Measurements from ENCODE around the gene TMEM107.

TMEM107 gene

DNA sequence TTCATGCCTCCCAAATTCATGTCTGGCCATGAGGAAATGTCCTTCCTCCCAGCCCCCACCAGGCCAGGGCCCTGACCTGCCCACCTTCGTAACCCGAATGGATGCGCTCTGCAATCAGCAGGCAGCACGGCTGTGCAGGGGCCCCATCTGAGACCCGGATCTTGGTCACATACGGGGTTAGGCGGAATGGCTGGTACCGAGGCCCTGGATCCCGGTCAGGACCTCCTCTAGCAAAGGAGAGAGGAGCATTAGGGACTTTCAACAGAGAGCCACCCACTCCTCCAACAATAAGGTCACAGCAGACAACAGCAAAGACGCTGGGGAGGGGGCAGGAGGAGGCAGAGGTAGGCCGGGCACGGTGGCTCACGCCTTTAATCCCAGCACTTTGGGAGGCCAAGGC lies 27.6 kb downstream of the TMEM107 start:
- no peak for DNase-seq

DNA sequence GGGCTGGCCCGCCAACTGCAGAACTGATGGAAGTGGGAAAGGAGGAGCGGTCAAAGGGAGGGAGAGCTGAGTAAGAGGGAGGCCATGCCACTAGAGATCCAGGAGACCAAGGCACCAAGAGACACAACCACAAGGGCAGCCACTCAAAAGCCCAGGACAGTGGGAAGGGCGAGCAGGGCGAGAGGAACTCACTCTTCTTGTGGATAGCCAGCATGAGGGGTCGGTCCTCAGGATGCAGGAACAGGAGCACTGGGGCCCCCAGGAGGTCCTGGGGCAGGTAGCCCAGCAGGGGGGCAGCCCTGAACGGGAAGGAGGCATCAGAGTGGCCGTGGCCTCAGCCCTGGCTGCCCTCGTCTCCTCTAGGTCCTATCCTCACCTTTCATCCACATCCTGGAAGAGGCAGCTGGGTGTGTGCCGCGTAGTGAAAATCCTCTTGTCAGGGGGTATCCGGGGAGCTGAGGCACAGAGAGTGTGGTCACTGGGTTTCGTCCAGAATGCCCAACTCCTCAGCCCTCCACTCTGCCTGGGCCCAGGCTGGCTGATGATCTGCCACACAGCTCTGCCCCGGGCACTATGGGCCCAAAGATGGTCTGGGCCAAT lies 28.3 kb downstream of the TMEM107 start:
- DNase-seq, result no peak

DNA sequence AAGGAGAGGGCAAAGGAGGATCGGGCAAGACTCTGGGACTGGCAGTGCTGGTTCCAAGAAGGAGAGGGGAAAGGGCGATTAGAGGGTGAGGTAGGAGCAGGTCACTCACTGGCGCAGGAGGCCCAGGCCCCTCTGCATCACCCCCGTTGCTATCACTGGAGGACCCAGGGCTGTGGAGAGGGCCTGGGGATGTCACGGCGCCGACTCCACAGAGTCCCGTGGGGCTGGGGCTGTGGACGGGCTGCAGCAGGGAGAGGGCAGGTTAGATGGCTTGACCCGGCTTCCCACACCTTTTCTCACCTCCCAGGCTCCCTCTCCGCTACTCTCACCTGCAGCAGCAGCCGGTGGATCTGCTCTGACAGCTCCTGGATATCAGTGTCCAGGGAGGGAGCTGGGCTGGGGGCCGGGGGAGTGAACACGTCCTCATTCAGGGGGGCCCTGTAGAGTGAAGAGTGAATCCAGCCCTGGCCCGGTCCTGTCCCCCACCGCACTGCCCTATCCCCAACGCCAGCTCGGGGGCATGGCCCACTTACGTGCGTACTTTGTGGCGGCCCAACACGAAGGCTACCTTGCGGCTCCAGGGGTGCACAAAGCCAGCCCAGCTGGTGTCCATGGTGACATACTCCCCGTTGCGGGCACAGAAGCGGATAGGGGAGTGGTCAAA lies 28.9 kb downstream of the TMEM107 start:
- DNase-seq, result no peak

DNA sequence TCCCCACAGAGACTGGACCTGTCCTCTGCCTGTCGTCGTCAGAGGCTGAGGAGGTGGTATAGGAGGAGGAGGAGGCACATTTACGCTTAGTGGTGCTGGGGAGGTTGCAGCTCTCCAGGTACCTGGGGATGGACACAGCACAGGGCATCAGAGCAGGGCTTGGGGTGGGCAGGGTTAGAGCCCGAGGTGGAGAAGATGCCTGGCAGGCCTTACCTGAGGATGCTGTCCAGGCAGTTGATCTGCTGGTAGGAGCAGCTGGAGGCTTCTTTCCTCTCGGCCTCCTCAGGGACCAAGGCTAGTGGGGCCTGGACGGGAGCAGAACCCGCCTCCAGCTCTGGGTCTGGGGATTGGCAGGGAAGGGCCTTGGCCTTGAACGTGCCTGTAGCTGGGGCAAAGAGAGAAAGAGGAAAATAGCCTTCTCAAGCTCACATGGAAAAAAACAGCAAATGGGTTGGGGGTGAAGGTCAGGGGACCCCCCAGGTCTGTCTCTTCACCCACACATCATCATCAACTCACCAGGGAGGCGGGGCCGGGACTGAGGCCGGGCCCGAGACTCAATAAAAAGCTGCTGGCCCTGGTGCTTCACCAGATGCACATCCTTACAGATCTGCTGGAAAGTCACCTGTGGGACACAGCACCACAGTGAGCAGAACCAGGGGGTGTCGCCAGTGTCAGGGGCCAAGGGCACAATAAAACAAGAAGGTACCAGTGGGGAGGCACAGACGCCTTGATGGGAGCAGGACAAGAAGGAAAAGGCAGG lies 29.6 kb downstream of the TMEM107 start:
- no peak for DNase-seq

DNA sequence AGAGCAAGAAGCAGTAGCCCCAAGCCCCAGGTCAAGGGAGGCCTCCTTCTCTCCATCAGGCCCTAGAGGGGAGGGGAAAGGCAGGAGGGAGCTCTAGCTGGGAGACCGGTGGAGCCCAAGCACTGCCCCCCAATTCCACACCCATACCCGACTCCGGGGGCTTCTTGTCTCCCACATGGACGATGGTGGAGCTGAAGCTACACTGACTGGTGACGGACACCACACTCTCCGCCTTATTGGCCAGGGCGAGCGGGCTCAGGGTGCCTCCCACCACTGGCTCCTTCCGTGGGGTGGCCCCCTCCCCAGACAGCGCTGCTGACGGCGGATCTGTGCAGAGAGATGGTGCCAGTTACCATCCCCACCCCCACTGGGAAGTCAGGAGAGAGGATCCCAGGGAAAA lies 30.4 kb downstream of the TMEM107 start:
- DNase-seq, result no peak

DNA sequence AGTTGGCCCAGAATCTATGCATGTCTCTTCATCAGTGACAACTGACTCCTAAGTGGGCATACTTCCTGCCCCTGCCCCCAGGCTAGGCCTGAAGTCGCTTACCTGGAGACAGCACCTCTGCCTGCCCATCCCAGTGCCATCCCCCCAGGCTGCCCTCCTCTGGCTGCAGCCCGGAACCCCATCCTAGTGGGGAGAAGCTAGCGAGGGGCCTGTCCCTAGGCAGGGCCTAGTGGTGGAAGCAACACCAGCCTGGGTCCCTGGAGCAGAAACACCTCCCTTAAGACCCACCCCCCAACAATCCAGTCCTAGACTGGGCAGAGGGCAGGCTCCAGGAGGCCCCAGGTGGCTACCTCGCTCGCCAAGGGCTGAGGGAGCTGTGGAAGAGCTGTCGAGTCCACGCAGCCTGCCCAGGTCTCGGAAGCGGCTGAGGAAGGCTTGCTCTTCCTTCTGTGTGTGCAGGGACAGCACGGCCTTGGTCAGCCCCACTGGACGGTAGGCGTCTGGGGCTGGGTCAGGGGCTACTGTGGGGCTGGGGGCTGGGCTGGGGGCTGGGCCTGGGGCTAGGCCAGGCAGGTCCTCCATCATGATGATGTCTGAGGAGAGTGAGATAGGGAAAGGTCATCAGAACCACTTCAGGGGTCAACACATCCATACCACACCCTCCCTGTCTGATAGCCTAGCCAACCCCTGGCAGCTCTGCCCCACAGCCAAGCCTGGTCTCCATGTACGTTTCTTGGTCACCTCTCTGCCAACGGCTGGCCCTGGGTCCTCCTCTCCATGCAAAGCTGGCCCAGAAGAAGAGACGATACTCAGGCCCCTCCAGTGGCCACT lies 31.6 kb downstream of the TMEM107 start:
- no peak for DNase-seq

DNA sequence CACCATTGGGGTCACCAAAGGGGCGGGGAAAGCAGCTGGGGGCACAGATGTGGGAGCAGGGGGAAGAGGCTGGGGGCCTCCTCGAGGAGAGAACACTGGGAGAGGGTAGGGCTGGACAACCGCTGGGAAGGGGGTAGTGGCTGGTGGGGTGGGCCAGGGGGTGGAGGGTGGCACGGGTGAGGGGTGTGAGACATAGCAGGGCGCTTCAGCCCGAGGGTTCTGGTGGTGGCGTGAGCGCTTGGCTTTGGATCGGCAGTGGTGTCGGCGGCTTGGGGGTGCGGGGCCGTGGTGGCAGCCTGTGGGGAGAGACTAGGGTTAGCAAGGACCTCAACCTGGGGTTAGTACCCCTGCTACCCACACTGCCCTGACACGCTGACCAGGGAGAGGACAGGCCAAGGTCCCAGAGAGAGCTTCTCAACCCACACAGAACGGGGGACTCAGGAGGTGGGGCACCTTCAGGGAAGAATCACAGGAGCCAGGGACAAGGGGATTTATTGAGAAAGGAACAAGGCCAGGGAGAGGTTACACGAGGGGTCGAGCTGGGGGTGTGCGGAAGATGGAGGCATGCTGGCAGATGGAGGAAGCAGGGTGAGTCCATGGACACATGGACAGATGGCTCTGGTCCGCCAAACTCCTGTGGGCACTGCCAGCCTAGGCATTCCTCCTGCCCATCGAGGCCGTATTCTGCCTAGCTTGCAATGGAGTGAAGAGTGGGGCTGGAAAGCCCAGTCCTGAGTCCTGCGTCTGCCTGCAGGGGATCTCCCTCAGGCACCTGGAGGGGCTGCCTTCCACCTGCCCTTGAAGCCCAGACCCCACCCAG lies 32.4 kb downstream of the TMEM107 start:
- no peak for DNase-seq

DNA sequence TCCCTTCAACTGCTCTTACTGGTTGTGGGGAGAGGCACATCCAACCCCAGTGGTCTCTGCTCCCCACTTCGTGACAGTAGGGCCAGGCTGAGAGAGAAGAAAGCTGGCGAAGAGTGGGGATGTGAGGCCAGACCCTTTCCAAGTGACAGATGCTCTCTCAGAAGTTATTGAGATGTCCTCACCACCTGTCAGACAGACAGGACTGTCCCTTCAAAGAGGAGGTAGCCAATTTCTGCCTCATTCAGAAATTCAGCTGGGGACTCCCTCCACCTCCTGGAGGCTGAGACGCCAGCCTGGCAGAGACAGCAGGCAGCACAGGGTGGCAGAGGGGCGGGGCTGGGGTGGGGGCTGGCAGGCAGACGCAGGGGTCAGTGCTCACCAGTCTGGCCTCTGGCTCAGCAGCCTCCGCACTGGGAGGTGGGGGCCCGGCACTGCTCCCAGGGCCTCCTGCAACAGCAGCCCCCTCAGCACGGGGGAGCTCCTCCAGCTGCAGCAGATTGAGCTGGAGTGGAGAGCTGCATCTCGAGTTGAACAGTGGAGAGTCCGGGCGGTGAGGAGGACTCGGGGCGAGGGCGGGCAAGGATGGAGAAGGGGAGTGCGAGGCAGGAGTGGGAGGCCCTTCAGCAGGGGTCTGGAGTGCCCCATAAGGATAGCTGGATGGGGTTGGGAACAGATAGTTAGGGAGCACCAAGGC lies 33.1 kb downstream of the TMEM107 start:
- no peak for DNase-seq

DNA sequence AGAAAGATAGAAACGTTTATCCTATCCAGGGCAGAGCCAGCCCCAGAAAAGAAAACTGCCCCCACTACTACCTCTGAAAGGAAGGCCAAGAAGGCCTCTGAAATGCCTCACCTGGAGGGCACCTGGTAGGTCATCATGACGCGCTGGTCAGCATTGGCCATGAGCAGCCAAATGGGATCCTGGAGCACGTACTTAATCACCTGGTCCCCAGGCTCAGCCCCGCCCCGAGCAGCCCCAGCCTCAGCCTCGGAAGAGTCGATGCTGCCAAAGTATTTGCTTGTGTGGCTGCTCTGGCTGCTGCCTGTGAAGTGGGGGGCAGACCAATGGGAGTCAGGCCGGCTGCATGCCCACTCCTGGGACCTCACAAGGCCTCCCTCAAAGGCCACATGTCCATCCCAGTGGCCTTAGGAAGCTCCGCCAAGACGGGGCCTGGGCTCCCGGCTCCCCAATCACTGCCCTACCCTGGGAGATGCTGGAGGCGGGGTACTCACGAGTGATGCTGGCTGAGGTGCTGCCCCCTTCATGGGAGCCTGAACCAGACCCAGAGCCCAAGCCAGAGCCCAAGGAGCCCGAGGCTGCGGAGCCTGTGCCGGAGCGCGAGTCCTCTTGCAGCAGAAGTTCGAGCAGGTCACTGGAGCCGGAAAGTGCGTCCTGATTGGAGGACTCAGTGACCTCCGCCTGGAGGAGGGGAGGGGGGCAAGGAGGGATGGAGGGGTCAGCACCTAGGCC lies 33.9 kb downstream of the TMEM107 start:
- DNase-seq, result no peak

DNA sequence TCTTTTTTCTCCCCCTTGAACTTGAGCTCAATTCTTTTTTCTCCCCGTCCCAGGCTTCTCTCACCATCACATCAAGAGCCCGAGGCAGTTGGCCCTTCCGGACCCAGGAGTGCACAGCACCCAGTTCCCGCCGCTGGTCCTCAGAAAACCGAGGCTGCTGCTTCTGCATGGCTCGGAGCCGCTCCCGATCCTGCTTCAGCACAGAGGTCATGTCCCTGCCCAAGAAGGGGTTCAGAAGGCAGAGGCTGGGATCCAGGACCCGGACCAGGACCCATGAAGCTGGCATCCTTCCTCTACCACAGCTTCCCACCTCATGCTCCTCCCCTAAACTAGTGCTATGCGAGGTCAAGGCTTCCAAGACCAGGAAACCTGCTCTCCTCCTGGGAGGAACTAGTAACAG lies 34.4 kb downstream of the TMEM107 start:
- DNase-seq, result no peak

DNA sequence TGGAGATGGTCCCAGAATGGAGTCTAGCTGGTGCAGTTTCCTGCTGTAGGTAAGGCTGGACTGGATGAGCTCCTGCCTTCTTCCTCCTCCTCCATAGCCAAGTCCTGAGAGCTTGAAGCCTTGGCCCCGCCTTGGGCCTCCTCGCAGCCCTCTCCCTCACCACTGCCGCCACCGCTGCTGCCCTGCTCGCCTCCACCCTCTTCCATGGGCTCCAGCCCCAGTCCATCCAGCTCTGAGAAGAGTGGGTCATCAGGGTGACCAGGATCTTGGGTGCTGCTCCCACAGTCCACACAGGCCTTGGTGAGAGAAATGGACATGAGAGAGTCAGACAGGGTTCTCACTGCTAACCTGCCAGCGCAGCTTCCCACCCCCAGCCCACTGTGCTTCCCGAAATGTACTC lies 35.1 kb downstream of the TMEM107 start:
- DNase-seq, result no peak

DNA sequence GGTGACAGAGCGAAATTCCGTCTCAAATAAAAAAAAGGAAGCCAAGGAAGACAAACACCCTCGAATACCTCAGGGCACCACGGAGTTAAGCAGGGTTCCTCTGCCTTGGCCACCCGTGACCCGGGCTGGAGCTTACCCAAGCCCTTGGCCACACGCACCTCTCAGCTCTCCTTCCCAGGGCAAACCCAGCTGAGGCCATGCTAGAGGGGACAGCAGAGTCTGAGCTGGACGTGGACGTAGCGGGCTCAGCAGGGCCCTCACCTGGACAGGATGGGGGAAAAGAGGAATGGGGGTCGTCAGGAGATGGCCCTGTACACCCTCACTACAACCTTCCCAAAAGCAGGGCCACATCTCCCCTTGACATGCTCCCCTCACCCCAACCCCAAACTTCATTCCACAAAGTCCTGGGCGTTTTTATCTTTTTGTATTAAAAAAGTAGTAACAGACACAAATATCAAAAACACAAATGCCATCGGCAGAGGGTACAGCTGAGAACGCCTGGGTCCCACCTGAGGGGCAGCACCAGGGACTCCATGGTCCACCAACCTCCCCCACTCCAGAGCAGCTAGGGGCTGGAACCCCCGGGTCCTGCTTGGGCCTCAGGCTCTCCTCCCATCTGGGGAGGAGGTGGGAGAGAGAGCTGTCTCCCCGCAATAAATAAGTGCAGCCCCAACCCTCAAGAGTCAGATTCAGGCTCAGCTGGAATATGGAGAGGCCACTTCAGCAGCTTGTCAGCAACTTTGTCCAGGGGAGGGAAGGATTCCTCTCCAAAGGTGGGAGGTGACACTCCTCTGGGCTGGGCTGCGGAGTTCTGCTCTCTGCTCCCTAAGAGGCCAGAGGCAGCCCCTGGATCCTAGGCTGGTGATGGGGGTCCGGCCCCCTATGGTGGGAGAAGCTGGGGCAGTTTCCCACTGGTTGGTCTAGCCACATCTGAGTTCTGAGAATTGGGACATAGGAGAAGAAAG lies 35.8 kb downstream of the TMEM107 start:
- DNase-seq, result no peak

DNA sequence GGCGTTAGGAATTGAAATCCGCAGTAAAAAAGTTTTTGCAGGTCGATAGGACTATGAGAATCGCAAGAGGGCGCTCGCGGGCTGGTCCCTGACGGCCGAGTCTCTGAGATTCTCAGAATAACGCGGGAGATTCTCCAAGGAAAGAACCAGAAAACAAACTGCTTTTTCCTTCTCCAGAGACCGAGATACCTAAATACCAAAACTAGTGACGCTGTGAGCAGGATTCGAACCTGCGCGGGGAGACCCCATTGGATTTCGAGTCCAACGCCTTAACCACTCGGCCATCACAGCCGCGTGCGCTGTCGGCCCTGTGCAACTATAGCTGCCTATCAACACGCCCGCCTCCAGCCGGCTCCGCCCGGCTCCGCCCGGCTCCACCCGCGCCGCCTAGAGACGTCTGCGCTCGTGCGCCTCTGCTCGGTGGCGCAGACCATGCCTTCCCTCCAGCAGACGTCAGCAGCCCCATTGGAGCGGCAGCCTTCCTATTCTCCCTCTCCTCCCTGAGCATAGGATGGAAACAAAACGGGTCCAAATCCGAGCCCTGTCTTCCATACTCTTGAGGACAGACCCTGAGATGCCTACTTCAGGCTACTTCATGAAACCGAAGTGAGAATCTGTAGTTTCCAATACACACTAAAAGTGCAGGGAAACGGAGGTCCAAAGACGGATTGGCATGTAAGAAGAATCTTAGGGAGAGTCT lies 37.4 kb downstream of the TMEM107 start:
- DNase-seq, result peak; percentile 81

DNA sequence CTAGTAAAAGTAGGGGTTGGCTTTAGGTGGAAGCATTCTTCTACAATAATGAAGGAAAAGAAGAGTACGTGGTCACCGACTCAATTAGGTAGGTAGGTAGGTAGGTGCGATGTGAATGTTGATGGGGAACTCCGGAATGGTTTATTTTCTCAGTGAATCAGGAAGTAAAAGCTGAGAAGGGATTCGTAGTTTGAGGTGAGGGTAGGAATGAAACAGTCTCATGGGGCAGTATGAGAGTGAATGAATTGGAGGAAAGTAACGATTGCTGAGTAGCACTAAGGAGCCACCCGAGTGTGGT lies 37.9 kb downstream of the TMEM107 start:
- no peak for DNase-seq

DNA sequence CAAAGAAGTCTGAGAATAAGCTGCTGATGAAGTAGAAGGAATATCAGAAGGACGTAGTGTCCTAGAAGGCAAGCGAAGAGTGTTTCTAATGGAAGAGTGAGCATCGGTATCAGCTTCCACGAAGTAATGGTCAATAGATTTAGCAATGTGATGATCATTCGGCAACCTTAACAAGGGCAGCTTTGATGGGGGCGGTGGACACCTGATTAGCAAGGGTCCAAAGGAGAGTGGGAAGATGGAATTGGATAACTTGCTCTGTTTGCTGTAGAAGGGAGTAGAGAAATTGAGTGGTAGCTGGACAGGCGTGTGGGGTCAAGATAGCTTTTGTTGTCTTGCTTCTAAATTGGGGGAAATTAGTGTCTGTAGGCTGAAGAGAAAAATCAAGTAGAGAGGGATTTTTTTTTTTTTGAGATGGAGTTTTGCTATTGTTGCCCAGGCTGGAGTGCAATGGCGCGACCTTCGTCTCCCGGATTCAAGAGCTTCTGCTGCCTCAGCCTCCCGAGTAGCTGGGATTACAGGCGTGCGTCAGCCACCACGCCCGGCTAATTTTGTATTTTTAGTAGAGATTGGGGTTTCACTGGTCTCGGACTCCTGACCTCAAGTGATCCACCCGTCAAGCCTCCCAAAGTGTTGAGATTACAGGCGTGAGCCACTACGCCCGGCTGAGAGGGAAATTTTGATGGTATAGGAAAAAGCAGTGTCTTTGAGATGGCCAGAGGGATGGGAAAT lies 38.4 kb downstream of the TMEM107 start:
- no peak for DNase-seq

DNA sequence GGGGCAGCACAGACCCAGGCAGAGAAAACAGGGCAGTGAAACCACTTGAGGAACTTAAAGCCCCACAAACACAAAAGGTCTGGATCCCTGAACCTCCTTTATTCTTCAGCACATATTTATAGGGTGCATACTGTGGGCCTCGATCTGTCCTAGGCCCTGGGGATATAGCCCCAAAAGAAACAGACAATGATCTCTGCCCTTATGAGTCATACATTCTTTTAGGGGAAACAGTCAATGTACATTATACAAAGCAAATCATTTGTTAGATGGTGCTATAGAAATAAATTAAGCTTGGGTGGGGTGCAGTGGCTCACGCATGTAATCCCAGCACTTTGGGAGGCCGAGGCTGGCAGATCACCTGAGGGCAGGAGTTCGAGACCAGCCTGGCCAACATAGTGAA lies 42.2 kb downstream of the TMEM107 start:
- no peak for DNase-seq

DNA sequence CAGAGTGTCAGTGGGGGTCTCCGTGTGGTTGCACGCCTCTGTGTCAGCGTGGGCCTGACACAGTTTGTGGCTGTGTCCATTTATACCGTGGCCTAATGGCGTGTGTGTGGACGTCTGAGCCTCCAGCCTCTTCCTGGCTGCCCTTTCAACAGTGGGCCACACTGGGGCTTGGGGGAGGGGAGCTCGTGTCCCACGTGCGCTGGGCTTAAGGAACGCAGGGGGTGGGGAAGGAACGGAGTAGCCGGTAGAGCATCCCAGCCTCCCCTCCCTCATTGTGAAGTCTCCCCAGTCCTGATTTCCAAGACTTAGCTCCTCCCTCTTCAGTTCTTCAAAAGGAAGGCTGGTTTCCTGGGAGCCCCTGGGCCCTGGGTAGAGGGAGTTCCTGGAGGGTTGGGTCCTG lies 42.8 kb downstream of the TMEM107 start:
- no peak for DNase-seq

DNA sequence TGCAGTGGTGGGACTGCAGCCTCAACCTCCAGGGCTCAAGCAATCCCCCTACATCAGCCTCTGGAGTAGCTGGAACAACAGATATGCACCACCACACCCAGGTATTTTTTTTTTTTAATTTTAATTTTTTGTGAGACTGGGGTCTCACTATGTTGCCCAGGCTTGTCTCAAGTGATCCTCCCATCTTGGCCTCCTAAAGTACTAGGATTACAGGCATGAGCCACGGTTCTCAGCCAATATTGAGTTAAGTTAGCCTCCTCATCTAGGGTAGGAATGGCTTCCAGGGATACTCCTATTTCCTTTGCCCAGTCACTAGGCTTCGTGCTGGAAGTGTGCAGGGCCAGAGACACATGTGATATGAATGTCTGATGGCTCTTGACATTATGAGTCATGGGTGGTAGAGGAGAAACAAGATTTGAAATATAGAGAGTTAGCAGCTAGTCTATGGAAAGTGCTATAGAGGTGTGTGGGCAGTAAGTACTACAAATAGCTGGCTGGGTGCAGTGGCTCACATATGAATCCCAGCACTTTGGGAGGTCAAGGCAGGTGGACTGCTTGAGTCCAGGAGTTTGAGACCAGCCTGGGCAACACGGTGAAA lies 44.2 kb downstream of the TMEM107 start:
- no peak for DNase-seq

Measured in NCI-H1417 treated with DMSO at 0.1 percent for 48 hours (cell line).